ENCODE measurements around the gene GCN1.
A peak's percentile ranks its signal among the peaks of the same experiment; 100 is the strongest.

The GCN1 gene

DNA sequence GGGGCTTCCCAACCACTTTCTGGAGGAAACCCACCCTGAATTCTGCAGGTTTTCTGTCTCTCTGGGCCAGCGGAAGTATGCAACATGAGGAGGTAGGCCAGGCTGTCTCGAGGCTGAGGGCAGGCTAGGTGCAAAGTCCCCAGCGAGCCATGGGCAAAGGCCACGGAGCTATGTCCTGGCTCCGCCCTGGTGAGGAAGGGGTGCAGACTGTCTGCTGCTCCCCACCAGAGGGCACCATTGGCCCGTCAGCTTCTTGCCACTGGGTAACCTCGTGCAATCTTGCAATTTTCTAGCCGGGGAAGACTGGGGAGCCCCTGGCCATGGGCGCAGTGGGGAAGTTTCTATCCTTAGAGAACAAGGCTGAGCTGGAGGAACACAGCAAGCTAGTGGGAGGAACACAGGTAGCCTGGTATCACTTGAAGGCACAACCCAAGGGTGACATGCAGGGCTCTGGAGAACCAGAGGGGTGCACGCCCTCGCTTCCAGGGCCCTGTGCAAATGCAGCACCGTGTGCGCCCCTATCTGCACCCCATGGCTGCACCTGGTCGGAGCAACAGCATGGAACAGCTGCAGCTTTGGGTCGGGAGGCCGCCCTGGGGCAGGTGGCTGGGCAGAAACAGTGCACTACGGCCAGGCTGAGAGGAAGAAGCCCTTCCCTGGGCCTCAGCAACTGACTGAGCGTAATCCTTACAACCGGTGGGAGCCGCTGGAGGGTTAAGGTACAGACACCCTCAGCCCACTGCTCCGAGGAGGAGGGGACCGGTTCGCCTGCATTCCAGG lies 34.0 kb upstream of the GCN1 start:
- DNase-seq (ENCODE audit: low read depth), result peak; percentile 82

DNA sequence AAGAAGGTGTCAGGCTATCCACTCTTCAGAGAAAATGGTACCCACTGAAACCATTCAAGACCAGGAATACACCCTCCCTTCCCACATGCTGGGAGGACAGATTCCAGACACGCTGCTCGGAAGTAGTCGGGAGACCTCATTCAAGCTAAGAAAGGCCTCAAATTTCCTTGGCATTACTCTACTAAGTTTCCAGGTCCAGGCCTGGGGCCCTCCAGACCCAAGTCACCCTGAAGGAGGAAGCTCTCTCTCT lies 33.5 kb upstream of the GCN1 start:
- no peak for DNase-seq (ENCODE audit: low read depth)

DNA sequence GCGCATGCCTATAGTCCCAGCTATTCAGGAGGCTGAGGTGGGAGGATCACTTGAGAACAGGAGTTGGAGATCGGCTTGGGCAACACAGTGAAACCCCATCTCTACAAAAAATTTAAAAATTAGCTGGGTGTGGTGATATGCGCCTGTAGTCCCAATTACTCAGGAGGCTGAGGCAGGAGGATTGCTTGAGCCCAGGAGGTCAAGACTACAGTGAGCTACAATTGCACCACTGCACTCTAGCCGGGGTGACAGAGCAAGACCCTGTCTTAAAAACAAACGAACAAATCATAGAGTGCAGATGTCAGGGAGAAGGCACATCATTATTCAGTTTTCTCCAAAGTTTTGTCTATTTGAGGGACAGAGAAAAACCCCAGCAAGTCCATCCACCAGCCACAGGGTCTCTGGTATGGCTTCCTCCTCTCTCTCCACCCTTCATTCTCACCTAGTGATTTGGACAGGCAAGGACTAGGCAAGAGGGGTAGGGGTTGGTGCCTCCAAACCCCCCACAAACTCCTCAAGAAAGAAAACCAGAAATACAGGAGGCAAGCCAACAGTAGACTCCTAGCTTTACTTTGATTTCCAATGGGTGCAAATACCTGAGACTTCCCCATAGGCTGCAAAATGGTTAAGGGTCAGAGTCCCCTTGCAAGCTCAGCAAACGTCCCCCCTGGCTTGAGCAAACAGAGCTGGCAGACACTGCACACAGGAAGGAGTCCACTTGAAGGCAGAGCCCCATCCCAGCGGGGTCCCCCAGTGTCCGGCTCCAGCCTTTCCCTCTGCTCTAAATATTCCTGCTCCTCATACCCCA lies 32.9 kb upstream of the GCN1 start:
- no peak for DNase-seq (ENCODE audit: low read depth)

DNA sequence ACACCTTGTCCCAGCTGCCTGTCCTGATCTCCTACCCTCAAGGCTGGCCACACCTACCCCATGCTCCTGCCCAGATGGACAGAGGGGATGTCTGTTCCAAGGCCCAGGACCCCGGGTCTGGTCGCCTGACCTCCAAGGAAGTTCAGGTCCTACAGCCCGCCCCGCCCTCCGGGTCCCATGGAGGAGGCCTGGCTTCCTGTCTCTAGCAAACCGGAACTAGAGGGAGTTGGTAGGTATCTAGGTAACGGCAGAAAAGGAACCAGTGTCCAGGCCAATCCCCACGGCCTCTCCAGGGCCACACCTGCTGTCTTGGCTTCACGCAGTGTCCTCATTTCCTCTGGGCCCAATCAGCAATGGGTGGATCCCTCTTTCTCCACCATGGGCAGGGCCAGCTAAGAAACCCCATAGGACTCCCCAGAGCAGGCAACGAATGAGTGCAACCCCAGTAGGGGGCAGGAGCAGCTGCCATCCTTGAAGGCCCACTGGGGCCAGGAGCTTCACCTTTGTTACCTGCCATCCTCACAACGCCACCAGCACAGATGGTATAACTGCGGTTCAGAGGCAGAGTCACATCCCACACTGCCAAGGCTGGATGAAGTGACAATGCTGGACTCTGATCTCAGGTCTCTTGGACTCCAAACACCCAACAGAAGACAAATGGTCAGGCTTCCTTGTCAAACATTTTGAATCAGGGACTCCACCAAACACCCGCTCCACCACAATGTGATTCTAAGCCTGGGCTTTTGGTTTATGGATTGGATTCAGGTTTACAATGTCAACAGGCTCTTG lies 31.5 kb upstream of the GCN1 start:
- no peak for DNase-seq (ENCODE audit: low read depth)

DNA sequence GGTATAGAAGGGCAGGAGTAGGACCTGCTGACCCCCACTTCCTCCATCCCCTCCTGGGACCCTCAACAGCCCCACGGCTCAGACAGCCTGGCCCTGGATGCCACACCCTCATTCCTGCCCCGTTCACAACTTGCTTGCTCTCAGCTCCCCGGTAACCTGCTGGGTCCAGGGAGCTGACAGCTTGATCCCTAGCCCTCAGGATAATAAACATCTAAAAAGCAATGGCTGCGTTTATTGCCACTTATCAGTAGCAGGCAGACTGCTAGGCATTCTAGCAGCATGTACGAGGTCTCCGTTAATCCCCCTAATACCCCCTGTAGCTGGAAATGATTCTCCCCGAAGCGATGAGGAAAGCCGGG lies 30.7 kb upstream of the GCN1 start:
- DNase-seq (ENCODE audit: low read depth), result no peak

DNA sequence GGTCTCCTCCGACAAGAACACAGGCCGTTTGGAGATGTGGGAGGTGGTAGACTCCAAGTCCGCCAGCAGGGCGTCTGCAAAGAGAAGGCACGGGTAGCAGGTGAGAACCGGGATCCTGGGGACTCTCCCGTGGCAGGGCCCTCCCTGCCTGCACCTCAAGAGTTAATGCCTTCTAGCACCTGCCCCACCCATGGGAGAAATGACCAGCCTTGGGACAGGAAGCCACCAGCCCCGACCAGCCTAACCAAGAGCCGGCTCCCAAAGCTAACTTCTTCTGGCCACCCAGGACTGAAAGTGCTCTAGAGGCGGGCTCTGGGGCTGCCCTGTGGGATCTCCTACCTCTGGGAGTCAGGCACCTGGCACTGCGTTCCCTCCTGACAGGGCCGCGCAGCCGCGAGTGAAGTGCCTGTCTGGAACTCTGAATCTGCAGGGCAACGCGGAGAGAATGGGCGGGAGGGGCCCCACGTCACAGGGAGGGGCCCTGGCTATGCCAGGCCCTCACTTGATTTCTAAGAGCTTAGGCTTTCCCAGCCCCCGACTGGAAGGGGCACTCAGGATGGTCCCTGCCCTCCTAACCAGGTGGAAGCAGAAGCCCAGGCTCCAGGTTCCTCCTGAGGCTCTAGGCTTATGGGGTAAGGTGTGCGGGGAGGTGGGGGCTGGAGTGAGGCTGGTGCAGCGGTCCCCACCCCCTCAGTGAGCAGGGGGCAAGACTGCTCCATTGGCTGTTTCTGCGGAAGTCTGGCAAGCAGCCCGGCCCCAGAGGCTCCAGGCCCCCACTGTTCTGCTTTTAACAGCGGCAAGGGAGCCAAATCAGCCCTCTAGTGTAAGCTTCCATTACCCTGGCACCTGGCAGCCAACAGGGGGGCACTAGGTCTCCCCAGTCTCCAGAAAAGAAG lies 30.0 kb upstream of the GCN1 start:
- DNase-seq (ENCODE audit: low read depth), result no peak

DNA sequence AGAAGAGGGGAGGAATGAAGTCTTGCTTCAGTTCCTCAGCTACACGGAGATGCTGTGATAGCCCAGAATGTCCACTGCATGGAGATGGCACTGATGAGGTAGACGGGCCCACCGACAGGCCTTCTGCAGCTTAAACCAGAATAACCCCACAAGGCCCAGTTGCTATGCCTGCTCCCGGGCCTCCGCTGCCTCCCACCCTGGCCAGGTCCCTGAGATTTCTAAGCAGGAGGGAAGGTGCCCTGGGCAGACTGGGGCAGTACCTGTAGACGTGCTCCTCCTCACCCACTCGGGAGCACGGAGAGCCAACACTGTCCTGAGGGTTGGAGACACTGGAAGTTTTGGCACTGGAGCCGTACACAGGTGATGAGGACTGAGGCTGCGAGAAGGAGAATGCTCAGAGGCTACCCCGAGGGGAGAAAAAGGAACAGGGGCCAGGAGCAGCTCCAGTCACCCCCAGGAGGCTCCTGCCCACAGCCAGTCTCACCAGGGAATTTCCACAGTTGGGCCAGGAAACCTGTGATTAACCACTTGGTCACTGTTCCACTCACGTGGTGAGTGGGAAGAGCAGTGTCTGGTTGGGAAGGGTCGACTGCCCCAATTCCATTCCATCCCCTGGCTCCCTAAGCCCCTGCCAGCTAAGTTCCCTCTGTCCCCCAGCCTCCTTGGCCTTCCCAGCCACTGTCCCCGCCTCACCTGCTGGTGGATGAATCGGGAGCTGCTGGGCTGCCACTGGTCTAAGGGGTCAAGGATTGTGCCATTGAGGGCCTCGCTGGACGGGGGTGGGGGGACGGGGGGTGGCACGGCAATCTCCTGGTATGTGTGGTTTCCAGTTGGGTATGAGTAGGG lies 29.2 kb upstream of the GCN1 start:
- no peak for DNase-seq (ENCODE audit: low read depth)

DNA sequence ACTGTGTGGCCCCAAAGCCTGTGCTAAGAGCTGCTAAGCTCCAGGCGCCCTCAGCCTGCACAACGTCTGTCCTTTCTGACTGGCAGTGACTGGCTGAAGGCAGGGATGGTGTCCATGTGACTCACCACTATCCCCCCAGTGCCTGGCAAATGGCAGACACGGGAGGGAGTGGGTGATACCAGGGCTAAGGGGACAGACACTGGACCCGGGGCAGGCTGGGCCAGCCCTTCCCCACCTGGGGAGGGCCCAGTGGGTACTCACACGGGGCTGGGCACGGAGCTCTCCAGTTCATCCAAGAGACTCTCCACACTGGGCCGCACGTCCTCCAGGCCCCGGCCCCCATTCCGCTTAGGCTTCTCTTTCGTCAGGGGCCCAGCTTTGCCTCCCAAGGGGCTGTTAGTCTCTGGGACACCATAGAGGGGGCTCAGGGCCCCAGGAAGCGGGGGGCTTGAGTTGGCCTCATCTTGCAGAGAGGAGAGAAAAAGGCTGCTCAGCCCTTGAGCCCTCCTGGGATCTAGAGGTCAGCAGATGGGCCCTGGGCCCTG lies 27.8 kb upstream of the GCN1 start:
- no peak for DNase-seq (ENCODE audit: low read depth)

DNA sequence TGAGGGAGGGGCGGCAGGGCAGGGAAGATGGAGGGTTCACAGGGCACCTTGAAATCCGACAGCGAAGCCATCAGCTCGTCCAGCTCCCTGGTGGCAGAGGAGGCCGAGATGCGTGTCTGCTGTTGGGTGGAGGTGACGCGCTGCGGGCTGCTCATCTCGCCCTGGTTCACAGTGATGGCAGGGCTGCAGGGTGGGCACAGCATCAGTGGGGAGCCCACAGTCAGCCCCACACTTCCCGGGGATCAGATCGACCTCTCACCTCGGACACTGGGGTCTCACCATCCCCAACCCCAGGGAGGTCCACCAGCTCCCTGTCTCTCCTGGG lies 27.0 kb upstream of the GCN1 start:
- DNase-seq (ENCODE audit: low read depth), result no peak

DNA sequence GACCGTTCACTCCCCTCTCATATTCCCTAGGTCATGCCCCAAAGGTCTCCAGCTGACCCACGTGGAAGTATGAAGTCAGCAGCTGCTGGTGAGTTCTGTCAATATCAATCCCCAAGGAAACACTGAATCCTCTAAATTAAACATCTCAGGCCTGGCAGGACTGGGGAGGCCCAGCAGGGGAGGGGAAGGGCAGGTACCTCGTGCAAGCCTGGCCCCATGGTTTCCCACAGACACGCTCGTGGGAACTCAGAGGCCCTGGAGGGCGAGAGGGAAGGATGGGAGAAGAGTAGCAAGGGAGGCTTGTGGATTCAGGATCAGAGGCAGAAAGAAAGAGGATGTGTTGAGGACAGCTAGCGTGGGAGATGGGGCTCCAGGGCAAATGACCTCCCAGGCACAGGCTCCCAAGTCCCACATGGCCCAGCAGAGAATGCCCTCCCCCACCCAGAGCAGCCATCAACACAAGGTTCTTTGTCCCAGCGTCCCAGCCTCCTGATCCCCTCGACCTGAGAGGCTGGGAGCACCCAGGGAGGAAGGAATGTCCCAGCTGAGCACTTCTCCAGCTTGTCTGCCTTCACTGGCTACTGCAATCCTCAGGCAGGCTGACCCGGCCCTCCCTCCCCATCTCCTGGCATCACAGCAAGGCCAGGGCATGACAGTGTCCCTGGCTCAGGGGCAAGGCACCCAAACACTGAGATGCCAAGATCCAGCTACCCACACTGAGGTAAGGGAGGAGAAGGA lies 26.5 kb upstream of the GCN1 start:
- no peak for DNase-seq (ENCODE audit: low read depth)

DNA sequence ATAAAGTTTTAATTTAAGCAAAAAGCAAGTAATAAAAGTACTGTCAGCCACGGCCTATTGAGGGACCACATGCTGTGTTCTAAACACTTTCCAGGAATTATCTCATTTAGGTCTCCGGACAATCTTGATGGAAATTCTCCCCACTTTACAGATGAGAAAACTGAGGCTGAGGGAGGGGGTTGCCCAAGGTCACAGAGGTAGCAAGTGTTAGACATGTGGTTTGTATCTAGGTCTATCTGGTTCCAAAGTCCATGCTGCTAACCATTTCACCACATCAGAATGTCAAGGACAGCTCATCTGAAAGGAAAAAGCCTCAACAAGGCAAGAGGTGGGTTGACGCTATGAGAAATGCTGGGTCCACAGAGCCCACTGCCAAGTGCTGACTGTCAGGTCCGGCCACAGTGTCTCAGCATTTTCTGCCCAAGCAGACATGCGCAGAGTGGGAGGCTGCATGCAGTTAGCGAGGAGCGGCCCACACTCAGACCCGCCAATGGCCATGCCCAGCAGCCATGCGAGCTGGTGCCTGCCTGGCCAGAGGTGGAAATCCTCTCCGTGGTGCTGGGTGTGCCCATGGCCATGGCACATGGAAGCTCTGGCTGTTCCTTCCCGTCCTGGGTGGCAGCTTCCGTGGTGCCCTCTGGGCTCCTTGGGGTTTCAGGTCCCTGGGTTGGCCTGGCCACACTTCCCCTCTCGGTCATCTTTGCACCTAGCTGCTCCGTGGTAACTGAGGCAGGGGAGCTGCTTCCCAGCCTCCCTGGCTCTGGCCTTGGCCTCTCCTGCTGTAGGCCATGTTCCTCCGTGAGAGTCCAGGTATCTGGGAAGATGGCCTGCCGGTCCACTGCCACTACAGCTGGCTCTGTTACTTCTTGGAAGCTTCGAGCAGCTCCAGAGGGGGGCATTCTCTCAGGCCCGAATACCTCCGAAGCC lies 24.4 kb upstream of the GCN1 start:
- DNase-seq (ENCODE audit: low read depth), result no peak

DNA sequence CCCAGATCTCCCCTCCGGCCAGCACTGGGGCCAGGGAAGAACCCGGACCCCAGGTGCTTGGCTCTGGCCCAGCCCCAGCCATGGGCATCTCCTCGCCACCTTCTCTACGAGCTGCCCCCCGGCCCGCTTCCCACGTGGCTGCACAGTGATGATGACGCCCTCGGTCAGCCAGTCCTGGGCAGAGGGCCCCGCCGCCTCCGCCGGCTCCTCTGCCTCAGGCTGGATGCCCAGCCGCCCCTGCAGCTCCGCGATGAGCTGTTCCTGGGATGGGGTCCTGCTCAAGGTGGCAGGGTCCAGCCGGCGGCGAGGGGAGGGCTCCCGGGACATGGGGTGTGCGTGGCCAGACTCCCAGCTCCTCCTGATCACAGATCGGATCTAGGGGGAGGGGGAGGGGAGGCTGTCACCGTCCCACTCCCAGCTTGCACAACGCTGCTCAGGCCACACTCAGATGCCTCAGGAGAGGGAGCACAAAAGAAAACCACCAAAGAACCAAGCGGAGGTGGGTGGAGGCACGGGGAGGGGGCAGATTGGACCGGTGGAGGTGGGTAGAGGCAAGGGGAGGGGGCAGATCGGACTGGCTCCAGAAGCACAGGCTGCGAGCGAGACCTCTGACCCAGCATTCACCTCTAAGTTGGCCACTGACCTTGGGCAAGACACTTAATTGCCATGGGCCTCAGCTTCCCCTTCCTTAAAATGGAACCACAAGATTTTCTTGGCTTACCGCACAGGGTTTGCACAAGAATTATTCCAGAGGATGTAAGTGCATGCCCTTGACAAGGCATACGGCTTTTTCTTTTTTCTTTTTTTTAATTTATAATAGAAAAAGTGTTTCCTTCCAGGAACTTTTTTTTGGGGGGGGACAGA lies 22.5 kb upstream of the GCN1 start:
- no peak for DNase-seq (ENCODE audit: low read depth)

DNA sequence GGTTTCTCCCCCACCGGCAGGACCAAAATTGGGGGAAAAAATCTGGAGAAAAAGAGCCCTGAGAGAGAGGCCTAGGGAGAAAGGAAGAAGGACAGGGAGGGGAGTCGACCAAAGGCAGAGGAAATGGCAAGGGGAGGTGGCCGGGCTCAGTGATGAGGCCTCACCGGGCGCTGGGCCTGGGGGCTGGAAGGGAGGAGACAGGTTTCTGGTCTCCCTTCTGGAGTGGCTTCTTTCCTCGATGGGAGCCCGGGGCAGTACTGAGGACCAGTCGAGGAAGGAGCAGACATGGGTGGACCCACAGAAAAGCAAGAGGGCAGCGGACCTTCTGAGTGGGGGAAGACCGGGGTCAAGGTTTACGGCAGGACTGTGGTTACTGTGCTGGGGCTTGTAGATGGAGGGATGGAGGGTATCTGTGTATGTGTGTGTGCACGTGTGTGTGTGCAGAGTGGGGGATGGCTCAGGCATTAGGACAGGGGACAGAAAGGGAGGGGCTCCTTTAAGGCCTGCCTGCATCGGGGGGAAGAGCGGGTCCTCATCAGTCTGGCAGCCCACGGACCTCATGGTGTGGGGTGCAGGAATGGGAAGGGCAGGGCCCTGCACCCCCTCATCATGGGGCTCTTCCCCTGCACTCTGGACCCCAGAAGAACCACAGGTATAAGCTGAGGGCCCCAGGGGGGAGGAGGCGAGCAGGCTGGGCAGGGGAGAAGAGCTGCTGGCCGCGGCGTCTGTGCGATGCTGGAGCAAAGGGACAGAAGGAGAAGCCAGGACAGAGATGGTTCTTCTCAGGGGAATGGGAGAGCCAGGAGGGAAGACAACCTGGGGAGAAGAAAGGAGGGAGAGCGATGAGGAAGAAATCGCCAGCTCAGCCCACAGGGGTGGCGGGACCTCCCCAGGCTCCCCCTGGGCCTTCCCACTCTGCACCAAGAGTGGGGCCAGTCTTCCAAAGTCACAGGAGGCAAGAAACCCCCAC lies 21.5 kb upstream of the GCN1 start:
- no peak for DNase-seq (ENCODE audit: low read depth)

DNA sequence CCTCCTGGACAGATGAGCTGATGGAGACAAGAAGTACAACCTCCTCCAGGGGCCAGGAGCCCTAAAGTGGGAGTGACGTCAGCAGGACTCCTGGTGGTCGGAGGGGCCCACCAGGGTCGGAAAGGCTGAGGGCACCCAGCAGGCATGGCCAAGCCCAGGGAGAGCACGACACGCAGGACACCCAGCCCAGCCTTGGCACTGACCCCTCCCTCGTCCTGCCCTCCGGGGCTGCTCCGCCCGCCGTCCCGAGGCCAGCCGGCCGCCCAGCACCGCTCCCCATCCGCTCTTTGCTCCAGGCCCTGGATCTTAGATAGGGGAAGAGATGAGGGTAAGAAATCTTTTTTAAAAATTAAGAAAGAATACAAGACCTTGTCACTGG lies 20.8 kb upstream of the GCN1 start:
- no peak for DNase-seq (ENCODE audit: low read depth)

DNA sequence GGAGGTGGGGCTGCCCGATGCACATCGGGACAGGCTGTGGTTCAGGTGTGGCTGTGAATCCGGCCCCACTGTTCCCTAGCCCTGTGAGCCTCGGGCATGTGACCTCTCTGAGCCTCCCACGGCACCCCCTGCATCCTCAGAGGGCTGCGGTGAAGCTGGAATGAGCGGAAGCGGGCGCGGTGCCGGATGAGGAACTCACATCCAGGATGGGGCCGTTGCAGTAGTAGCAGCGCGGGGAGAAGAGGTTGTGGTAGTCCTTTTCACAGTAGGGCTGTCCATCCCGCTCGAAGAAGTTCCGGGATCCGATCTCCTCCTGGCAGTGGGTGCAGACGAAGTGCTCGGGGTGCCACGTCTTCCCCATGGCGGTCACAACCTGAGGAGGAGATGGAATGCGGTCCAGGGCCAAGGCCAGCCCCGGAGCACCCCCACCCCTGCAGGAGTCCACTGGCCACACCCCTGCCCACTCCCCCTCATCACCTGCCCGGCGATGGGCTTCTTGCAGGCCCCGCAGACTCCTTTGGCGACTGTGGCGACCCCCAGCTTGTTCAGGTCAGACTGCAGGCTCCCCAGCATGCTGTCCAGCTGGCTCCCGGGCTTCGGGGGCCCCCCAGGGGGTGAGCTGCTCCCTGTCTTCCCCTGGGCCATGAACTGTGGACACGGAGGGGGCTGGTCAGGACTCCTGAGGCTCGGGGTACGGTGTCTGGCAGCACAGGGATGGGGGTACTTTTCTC lies 20.3 kb upstream of the GCN1 start:
- no peak for DNase-seq (ENCODE audit: low read depth)

DNA sequence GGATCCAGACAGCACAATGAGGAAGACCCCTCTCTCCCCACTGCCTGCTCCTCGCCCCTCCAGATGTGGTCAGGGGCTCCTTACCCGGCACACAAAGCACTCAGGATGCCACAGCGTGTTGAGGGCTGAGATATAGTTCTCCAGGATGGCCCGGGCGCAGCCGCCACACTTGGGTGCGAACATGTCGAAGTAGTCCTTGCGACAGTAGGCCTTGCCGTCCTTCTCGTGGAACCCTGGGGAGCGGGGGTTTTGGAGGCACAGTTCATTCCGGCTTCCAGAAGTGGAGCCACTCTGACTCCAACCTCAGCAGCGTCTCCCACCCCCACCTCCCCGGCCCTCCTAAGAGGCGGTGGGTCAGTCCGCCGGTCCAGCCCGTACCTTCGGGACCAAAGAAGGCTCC lies 19.2 kb upstream of the GCN1 start:
- DNase-seq (ENCODE audit: low read depth), result no peak

Measured in stimulated activated CD8-positive, alpha-beta memory T cell treated with anti-CD3 and anti-CD28 coated beads, Interleukin-4, amount 100 ng/mL, for 24 hours (primary cell).